ENCODE results near the gene AUTS2. TPM values are rescaled to one million over a fixed set of nuclear protein-coding genes. Genes with fewer than 3 reads are reported as not detected.

Gene AUTS2
- total RNA-seq, 1 donor from 2014 or later, result 71.3 TPM

DNA sequence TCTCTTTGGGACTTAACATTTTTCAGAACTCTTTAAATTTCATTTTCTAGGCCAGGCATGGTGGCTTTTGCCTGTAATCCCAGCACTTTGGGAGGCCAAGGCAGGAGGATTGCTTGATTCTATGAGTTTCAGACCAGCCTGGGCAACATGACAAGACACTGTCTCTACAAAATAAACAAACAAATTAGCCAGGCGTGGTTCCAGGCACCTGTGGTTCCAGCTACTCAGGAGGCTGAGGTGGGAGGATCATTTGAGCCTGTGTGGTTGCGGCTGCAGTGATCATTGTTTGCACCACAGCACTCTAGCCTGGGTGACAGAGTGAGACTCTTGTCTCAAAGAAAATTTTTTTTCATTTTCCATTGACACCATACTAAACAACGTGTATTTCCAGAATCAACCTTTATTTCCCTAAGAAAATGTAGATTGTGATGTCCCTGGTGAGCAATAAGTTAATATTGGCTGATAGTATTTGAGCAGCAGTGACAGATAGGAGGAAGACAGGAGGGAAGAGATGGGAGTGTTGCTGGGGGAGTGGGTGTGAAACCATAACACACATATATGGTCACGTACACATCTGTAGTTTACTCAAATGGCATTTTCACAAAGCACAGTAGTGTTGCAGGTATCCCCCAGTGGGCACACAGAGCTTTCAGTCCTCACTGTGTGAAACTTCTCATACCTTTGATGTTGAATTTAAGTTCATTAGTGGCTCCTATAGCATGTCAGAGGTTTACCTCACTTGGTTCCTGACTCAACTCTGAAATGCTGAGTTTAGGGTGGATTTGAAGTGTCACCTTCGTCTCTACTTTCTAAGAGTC, 205.6 kb downstream of the AUTS2 start:
- FAIRE-seq (no peak), DNase-seq (ENCODE audit: low spot score in 2 of 2) (no peak)

DNA sequence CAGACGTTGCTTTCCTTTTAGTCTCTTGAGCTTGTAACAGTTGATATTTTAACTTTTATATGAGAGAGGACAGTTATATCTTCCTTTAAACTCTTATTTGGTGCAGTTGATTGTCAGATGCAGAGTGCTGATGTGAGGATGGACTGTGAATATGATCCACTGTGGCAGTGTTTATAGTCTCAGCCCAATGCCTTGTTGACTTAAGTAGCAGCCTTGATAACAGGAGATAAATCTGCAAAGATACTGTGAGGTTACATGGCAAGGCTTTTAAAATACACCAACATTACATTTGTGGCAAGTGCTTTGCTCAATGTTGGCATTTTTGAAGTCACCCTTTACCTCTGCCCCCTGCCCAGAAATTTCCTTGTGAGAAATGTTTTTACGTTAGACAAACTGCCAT, 206.7 kb downstream of the AUTS2 start:
- DNase-seq (ENCODE audit: low spot score in 2 of 2), result no peak
- FAIRE-seq, result no peak

DNA sequence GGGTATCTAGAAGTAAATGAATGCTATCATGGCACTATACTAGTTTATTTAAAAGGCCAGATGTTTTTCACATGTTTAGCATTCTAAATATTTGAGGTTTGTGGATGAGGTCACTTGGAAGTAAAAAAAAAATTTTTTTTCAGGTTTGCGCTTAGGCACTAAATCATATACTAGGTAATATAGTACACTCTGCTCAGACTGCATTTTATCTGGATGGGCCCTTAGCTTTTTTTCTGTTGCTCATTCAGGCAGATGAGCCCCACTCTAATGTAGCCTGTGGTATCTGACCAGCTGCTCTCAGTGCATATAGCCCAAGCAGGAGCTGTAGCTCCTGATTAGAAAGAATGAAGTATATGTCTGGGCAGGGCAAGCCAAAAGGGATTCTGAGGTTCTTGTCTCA, 210.1 kb downstream of the AUTS2 start:
- DNase-seq (ENCODE audit: low spot score in 2 of 2) (no peak), FAIRE-seq (no peak)

DNA sequence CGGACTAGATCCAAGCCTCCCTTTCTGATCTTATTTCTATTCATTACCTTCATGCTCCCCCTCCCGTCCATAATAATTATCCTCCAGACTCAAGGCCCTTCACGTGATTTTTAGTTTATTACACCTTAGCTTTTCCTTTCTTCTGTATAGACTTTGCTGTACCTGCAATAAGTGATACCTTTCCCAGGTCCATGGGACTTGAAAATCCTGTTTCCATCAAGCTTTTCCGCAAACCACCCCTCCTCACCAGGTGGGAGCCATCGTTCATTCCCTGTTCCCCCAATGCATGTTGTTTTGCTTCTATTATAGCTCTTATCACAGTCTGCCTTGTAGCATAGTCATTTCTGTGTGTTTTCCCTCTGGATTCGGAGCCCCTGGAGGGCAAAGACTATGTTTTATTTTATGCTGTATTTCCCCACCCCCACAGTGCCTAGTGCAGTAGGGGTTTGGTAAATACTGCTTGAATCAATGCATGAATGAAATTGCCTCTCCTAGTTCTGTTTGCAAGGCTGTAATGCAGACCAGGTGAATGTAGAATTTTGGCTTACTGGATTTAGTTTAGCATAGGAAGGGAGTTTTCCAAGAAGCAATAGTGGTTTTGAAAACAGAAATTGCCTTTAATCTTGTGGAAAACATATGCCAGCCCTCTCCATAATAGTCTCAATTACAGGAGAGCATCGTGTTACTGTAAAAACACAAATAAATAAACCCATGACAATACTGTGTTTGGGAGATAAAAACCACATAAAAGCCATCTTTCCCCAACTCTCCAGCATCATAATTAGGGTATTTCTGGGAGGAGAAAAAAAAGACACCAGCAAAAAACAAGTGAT, 213.4 kb downstream of the AUTS2 start:
- no peak for DNase-seq (ENCODE audit: low spot score in 2 of 2)
- no peak for FAIRE-seq

DNA sequence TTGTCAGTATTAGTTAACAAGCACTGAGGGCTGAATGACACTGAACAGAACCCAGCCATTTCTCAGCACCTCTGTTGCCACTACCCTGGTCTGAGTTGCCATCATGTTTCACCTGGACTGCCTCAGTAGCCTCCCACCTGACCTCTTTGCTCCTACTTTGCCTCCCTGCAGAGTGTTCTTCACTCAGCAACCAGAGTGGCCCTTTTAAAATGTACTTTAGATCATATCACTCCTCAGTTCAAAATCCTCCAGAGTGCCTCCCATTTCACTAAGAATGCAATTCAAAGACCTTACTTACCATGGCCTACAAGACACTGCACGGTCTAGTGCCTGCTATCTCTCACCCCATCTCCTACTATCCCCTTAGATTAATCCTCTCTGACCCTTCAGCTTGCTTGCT, 214.5 kb downstream of the AUTS2 start:
- FAIRE-seq (no peak), DNase-seq (ENCODE audit: low spot score in 2 of 2) (no peak)

DNA sequence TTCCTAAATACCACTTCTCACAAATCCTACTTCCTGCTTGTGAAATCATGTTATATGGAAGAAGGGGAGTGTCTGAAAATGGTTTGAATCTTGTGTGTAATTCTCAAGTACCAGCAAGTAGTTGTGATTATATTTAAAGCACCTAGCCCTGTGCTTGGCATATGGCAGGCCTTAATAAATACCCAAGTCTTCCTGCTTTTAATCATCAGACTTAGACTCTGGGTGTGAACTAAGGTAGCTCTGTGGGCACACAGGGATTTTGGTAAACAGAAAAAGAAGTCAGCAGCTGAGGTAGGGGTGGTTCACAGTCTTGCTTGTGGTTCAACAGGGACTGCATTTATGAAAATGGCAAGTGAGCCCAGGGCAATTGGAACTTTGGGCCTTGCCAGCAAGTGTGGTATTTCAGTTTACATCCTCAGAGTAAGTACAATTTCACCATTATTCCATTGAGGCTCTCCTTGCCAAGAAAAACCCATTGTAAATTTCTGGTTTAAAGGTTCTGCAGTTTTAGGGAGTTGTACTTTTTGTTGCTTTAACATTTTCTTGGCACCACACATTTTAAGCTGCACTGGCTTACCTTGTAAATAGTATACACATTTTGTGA, 215.5 kb downstream of the AUTS2 start:
- no peak for FAIRE-seq
- DNase-seq (ENCODE audit: low spot score in 2 of 2), result no peak

DNA sequence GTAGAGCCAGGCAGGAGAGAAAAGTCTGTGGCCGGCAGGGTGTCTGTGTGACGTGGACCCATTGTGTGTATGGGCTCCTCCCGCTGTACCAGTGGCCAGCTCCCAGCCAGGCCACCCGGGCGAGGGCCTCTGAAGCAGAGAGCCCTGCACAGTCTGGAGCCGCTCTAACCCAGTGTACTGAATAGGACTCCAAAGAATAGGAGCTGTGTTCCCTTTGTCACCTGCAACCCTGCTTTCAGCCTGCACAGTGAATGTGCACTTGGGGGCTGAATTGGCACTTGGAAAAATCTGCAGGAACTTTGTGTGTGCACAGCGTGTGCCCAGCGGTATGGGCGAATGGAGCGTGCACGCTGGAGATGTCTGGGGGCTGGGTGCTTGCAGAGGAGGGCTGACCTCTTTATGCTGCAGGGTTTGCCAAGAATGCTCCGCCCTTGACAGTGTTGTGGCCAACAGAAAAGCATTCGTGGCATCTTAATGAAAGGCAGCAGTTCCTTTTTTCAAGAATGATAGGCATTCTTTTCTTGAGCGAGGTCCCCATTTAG, 216.2 kb downstream of the AUTS2 start:
- no peak for FAIRE-seq

DNA sequence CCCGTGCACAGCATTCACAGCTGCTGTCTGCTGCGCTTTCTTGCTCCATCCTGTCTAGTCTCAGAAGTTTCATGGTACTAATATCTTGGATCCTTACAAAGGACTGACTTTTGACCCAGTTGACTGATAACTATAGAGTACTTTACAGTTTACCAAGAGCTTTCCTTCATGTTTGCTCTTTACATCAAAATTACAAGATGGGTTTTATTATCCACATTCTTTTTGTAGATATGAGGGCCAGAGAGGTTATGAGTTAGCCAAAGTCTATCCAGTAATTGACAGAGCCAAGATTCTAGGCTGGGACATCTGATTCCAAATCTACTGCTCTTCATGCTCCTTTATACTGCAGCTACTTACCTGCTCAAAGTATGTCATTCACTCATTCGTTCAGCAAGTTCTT, 218.2 kb downstream of the AUTS2 start:
- FAIRE-seq, result no peak
- DNase-seq (ENCODE audit: low spot score in 2 of 2), result no peak

More for the DNA sequence above, 216.2 kb downstream of the AUTS2 start:
- DNase-seq (ENCODE audit: low spot score in 2 of 2), result peak; percentile 36 to 50

DNA sequence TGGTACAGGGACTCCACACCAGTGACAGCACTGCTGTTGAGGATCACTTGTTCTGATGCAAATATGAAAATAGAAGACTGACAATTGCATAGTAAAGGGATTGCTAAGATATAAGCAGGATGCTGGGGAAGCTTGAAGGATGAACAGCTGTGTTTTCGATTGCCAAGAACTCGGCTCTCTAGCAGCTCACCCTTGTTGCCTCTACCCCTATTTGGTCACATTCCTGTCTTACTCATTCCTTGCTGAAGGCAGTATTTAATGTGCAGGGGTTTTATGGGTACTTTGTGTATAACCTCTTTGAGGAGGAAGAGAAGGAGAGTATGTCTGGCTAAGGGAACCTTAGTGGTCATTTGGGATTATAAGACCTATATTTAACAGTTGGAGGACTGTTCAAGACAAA, 218.8 kb downstream of the AUTS2 start:
- DNase-seq (ENCODE audit: low spot score in 2 of 2) (no peak), FAIRE-seq (no peak)

DNA sequence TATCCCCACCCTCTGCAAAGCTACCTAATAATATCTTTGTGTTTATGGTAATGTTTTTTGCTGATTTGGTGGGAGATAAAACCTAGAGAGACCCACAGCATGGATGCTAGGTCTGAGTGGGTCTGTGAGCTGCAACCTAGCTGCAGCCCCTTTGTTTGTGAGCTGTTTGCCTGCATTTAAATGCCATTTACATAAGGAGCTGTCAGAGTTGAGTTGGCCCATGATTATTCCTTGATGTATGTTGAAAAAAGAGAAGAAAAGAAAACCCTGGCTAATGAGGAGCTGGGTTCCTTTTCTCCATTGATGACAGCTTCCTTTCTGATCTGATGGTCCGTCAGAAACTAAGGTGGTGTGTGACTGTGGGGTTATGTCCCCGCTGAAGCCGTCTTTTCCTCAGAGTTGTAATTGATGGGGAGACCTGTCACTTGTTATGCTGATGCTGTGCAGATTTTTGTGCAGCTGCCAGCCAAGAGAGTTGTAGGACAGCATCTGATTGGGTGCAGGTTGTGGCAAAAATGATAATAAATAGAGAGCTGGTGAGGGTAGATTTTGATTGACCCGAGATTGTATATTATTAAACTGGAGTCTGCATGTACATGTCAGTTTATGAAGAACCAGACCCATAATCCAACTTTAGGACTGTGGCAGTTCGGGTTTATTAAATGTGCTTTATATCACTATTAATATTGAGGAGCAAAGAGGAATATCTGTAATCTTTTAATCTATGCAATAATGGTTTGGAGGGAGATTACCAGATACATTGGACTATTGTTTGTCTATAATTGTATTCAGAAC, 219.8 kb downstream of the AUTS2 start:
- DNase-seq (ENCODE audit: low spot score in 2 of 2) (no peak), FAIRE-seq (no peak)

DNA sequence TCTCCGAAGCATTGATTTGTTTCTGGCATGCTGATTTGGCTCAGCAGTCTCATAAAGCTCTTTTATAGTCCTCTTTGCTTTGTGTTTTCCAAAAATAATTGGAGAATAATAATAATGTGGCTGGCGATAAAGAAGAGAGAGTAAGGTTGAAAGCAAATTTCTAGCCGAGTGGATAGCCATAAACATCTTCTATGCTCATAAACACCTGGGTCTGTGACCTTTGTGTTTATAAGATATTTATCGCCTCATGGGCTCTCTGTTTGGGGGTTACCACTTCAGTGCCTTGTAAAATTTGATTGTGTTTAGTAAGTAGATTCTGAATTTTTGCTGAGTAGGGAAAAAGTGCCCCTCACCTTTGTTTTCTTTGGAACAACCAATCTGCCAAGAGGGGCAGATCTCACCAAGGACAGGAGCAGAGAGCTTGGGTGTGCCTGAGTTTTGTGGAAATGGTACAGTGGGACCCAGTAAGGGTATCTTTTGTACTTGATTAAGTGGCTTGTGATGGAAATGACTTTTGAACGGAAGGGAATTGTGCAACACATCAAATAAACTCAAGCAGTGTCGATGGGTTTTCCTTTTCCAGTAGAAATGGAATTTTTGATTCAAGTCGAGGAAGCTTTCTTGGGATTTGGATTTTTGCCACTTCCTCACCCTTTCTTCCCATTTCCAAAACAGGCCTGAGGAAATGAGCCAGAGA, 220.5 kb downstream of the AUTS2 start:
- DNase-seq (ENCODE audit: low spot score in 2 of 2) (no peak), FAIRE-seq (no peak)

DNA sequence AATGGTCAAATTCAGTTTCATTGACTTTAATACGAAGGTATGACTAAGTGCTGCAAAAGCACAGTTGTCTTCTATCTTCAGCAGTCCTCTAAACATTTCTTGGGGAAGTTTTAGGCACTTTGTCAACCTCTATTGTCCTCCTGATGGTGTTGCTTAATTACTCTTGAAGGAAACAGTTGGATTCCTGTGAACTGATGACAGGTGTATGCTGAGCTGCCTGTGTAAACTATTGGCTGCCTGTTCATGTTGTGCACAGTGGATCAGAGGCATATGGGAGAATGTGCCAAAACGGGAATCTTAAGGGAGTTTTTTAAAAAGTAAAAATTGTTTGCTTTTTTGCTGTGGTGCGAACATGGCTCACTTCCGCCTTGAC, 221.0 kb downstream of the AUTS2 start:
- no peak for FAIRE-seq
- DNase-seq (ENCODE audit: low spot score in 2 of 2), result no peak

DNA sequence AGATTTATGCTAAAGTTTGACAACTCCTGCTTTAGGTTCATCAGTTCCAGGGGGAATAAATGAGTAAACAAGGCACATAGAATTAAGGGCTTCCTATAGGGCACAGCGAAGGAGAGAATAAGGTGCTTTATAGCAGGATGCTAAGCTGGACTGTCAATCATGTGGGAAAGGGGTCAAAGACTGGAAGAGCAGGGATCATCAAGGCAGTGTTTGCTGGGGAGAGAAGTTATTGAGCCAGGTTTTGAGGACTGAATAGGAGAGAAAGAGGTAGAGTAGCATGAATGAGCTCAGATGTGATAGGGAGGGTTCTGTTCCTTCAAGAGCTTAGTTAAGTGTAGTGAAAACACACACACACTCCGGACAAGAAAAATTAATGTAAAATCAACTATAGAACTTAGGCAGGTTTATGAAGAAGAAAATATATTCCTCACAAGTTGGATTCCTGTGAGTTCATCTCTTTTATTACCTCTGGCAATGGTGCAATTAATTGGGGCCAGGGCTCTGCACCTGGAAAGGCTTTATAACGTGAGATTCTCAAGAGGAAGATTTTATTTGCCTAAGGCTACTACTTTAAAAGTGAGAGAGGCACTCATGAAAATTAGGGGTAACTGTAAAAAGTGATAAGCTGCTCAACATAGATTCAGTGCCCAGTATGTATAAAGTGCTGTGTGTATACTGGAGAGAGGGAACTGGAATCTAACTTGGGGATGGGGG, 222.4 kb downstream of the AUTS2 start:
- FAIRE-seq, result no peak
- DNase-seq (ENCODE audit: low spot score in 2 of 2), result no peak

DNA sequence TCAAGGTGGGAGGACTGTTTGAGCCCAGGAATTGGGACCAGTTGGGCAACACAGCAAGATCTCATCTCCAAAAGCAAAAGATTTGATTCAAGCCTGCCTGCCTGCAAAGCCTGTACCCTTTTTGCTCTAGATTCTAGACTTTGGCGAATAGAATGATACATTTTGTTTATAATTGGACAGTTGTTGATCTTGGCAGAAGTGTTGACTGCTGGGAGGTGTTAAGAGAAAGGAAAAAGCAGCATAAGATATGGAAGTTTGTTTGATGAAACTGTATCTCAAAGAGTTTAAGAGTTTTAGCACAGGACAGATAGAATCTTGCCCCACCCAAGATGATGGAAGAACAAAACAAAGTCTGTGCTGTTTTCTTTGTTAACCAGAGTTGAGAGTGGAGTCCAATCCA, 224.1 kb downstream of the AUTS2 start:
- FAIRE-seq, result no peak
- DNase-seq (ENCODE audit: low spot score in 2 of 2), result no peak

DNA sequence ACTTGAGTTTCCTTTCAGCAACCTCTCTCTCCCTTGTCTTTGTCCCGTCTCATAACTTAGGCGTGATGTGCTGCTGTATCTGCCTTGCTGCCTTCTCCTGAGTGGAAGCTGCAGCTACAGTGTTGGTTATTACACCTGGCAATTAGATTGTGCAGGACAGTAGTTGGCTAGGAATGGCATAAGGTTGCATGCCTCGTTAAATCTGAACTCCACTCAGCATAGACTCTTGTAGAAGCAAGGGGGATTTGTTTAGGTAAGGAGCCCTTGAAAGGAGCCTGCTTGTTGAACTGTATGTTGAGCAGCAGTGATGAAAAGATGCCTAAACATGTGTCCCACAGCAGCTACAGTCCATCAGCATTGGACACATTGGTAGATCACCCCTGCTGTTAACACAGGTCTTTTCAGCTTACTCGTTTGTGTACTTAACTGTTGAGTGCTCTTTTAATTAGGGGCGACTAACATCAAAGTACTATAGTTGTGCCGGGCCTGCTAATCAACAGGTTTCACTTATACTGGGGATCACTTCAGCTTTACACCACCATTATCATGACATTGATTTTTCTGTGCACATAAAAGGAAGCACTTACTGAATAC, 225.0 kb downstream of the AUTS2 start:
- no peak for DNase-seq (ENCODE audit: low spot score in 2 of 2)
- FAIRE-seq, result no peak

DNA sequence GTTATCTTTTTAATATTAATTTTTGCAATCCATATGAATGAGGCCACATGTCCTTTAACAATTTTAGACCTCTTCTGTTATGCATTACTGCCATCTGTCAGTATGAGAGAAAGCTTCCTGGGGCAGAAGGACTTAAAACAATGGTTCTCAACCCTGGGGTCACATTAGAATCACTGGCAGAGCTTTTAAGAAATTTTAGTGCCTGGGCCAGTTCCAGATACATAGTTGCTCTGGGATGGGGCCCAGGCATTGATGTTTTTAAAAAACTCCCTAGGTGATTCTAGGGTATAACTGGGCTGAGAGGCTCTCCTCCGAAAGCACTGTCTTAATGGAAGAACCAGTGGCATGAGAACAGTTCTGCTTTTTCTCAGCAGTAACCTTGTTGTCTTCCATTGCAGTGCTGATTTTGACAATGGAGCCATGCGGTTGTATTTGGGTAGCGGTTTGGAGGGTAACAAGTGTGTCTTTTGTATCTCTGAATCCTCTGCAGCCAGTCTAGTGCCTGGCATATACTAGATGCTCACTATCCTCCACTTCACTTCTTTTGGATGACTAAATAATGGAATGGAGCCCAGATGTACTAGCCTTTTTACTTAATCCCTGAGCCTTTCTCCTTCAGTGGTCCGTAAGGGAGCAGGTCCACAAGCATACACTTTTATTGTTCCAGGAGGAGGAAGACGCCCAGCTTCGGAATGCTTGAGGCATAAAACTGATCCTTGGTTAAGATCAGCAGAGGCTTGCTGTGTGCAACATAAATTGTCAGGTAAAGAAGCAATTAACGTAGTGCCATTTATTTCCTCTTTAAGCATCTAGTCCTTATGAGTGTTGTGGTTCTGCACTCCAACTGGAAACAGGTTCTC, 227.1 kb downstream of the AUTS2 start:
- no peak for FAIRE-seq

DNA sequence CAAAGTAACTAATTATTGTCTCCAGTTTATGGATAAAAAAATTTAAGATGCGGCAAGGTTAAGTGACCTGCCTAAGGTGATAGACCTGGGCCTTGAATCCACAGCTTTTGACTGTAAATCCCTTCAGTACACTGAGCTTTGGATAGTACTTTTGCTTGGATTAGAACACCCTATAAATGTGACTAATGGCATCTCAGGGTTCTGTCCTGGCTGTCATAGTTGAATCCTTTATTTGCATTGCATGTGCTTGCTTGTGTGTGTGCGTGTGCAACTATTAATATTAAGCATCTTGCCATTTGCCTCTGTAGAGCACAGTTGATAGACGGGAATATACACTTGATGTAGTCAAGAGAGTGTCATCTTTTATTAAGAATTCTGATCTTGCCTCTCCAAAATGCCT, 228.0 kb downstream of the AUTS2 start:
- DNase-seq (ENCODE audit: low spot score in 2 of 2) (no peak), FAIRE-seq (no peak)

More for the DNA sequence above, 227.1 kb downstream of the AUTS2 start:
- no peak for DNase-seq (ENCODE audit: low spot score in 2 of 2)

DNA sequence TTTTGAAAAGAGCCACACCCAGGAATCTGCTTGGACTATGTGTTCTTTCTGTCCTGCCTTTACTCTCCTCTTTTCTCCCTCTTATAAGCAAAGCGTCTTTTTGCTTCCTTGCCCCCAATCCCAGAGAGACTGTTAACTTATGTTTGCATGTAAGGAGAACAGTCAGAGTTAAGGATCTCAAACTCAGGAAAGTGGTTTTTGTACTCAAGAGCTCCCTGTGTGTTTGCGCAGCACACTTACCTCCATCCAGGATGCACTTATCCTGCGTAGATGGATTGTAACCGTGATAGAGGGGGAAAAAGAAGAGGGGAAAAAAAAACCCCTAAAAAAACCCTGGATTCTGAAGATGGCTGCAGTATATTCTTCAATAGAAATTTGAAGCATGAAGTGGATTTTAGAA, 228.9 kb downstream of the AUTS2 start:
- DNase-seq (ENCODE audit: low spot score in 2 of 2), result no peak
- no peak for FAIRE-seq
